ENCODE measurements around the gene DEFB125. TPM values are rescaled to one million over a fixed set of nuclear protein-coding genes. Genes with fewer than 3 reads are reported as not detected.

DEFB125 gene
- not detected in 2 replicates for total RNA-seq
- long read RNA-seq, result 0 reads

- H3K36me3 Mint-ChIP-seq (ENCODE audit: low read depth), result no peaks in the 10 kb centered on the region
- no peak for TF ChIP-seq CTCF (conservative IDR thresholded peaks at IDR 0.05)
- H3K4me3 Mint-ChIP-seq, result no peak within 1 kb of the TSS
- no peak within 1 kb of the TSS for H3K27ac Mint-ChIP-seq (ENCODE audit: unreplicated experiment)
- DNase-seq (ENCODE audit: low read depth, low spot score), result no peak
- no peaks in the 10 kb centered on the region for H3K4me1 Mint-ChIP-seq
- H3K27me3 Mint-ChIP-seq (ENCODE audit: low read depth), result peaks cover 85% of the 10 kb centered on the region
- H3K9me3 Mint-ChIP-seq, result peaks cover 10% of the 10 kb centered on the region
These were observed at the start of gene DEFB125 for GRCh38 chr20:87401-87800. TSS of gene DEFB125 (plus strand) at chr20:87672. CDS start at chr20:87710, 38 bp downstream.

GRCh38 chr20:60035-60918, 27.2 kb upstream of the DEFB125 start:
- Mint-ChIP-seq H3K4me1 (no peaks in the 10 kb centered on the region), H3K27me3 (ENCODE audit: low read depth) (no peaks in the 10 kb centered on the region), H3K27ac (ENCODE audit: unreplicated experiment) (no peak overlapping the region), H3K4me3 (no peak overlapping the region), H3K9me3 (no peaks in the 10 kb centered on the region), H3K36me3 (ENCODE audit: low read depth) (no peaks in the 10 kb centered on the region)
- no peak for TF ChIP-seq CTCF (conservative IDR thresholded peaks at IDR 0.05)
- no peak for DNase-seq (ENCODE audit: low read depth, low spot score)

GRCh38 chr20:61230-61629, 26.2 kb upstream of the DEFB125 start:
- Mint-ChIP-seq H3K27me3 (ENCODE audit: low read depth) (no peaks in the 10 kb centered on the region), H3K4me1 (no peaks in the 10 kb centered on the region), H3K9me3 (no peaks in the 10 kb centered on the region), H3K4me3 (no peak overlapping the region), H3K36me3 (ENCODE audit: low read depth) (no peaks in the 10 kb centered on the region), H3K27ac (ENCODE audit: unreplicated experiment) (no peak overlapping the region)
- no peak for TF ChIP-seq CTCF (conservative IDR thresholded peaks at IDR 0.05)
- no peak for DNase-seq (ENCODE audit: low read depth, low spot score)

- no peaks in the 10 kb centered on the region for H3K9me3 Mint-ChIP-seq
- H3K36me3 Mint-ChIP-seq (ENCODE audit: low read depth), result no peaks in the 10 kb centered on the region
- DNase-seq (ENCODE audit: low read depth, low spot score), result no peak
- no peaks in the 10 kb centered on the region for H3K27me3 Mint-ChIP-seq (ENCODE audit: low read depth)
- TF ChIP-seq CTCF (conservative IDR thresholded peaks at IDR 0.05), result no peak
- H3K4me1 Mint-ChIP-seq, result no peaks in the 10 kb centered on the region
- no peak overlapping the region for H3K27ac Mint-ChIP-seq (ENCODE audit: unreplicated experiment)
- H3K4me3 Mint-ChIP-seq, result no peak overlapping the region
These were observed 25.7 kb upstream of the DEFB125 start for GRCh38 chr20:61757-62156.

GRCh38 chr20:62487-62886, 25.0 kb upstream of the DEFB125 start:
- TF ChIP-seq CTCF (conservative IDR thresholded peaks at IDR 0.05), result no peak
- peaks cover under 1% of the 10 kb centered on the region for H3K27me3 Mint-ChIP-seq (ENCODE audit: low read depth)
- DNase-seq (ENCODE audit: low read depth, low spot score), result no peak
- H3K9me3 Mint-ChIP-seq, result no peaks in the 10 kb centered on the region
- no peaks in the 10 kb centered on the region for H3K4me1 Mint-ChIP-seq
- no peak overlapping the region for H3K27ac Mint-ChIP-seq (ENCODE audit: unreplicated experiment)
- H3K36me3 Mint-ChIP-seq (ENCODE audit: low read depth), result no peaks in the 10 kb centered on the region
- no peak overlapping the region for H3K4me3 Mint-ChIP-seq

Measured in neural crest cell (in vitro differentiated cells).